Natural killer cell (primary cell): Measurements from ENCODE around the gene P2RY6. TPM values are rescaled to one million over a fixed set of nuclear protein-coding genes. Genes with fewer than 3 reads are reported as not detected.

Experiments used
- ATAC-seq, 3 donors: fragments of 150-1000 bp in 2 of 3; fragments of 200-7000 bp in 1 of 3; cut with Tn5 transposase; 1 replicate in 1 of 3; 2 replicates in 2 of 3; pipeline ENCODE4 v1.10.0; 2021; ENCODE audit warnings: mild to moderate bottlenecking in 2 of 3, moderate library complexity in 2 of 3
- DNase-seq, 2 donors: peaks; one replicate each; pipeline versions ENCODE4 v3.0.0 to v3.0.0-alpha.2; 2013 to 2021; ENCODE audit warnings: mixed read lengths in 1 of 2
- H3K27ac ChIP-seq: one replicate; pipeline ENCODE4 v1.5.1; 2013; ENCODE audit warnings: mild to moderate bottlenecking, low read length
- H3K27me3 ChIP-seq: one replicate; pipeline ENCODE4 v1.6.1; 2013; ENCODE audit warnings: low read length; ENCODE audit not compliant: control insufficient read depth, insufficient read depth
- H3K36me3 ChIP-seq: one replicate; pipeline ENCODE4 v1.6.1; 2013; ENCODE audit warnings: low read length; ENCODE audit not compliant: control insufficient read depth, insufficient read depth
- H3K4me1 ChIP-seq: one replicate; pipeline ENCODE4 v1.6.1; 2013; ENCODE audit warnings: low read length; ENCODE audit not compliant: control insufficient read depth, insufficient read depth
- H3K4me3 ChIP-seq: one replicate; pipeline ENCODE4 v1.5.1; 2013; ENCODE audit warnings: low read length
- H3K9me3 ChIP-seq: one replicate; pipeline ENCODE4 v1.6.1; 2013; ENCODE audit warnings: low read length; ENCODE audit not compliant: control insufficient read depth, insufficient read depth
- H3K27ac Mint-ChIP-seq, 2 donors: one replicate each; pipeline ENCODE4 v1.8.0; 2022; ENCODE audit warnings: mild to moderate bottlenecking in 2 of 2, mixed read lengths in 2 of 2, moderate library complexity in 1 of 2
- H3K27me3 Mint-ChIP-seq, 2 donors: one replicate each; pipeline ENCODE4 v1.8.0; 2022; ENCODE audit warnings: low read depth in 2 of 2, mixed read lengths in 2 of 2
- H3K36me3 Mint-ChIP-seq: one replicate; pipeline ENCODE4 v1.8.0; 2022; ENCODE audit warnings: mixed read lengths
- H3K4me1 Mint-ChIP-seq, 2 donors: one replicate each; pipeline ENCODE4 v1.8.0; 2022; ENCODE audit warnings: mixed read lengths in 2 of 2
- H3K4me3 Mint-ChIP-seq: one replicate; pipeline ENCODE4 v1.8.0; 2022; ENCODE audit warnings: mild to moderate bottlenecking, moderate library complexity, mixed read lengths
- H3K9me3 Mint-ChIP-seq, 2 donors: one replicate each; pipeline ENCODE4 v1.8.0; 2022; ENCODE audit warnings: mixed read lengths in 2 of 2
- WGBS: methylation state at CpG from one replicate; pipeline ENCODE4 v1.1.7; 2013; ENCODE audit warnings: missing lambda C conversion rate; ENCODE audit not compliant: insufficient coverage; 5-methylcytosine and 5-hydroxymethylcytosine counted together
- intact Hi-C: fragments of 100-400 bp; cut with micrococcal nuclease; formaldehyde crosslinking; loops from one replicate; pipeline ENCODE4 v1.14.2; 2022
- total RNA-seq, 4 donors: library from RNA; stranded (reverse); fragments of 120-200 nt in 1 of 4; gene quantifications; one replicate each; pipeline versions ENCODE4 v1.2.3 to v1.2.4, GENCODE V29; 2013 to 2022
- TF ChIP-seq, protein P1 (sequence below): fragments of 200-600 bp; IDR thresholded peaks from one replicate; pipeline ENCODE4 v1.8.0; 2022; ENCODE audit warnings: antibody characterized with exemption

P2RY6 gene
- total RNA-seq, 3 donors from 2014 or later (not counting 1 experiment from before 2014, with no cell fraction given): 0.24 to 0.40 TPM; not detected in 1

- no peak overlapping the region for H3K4me3 Mint-ChIP-seq
- H3K9me3 Mint-ChIP-seq: no peaks in the 10 kb centered on the region
- TF ChIP-seq, protein P1, sequence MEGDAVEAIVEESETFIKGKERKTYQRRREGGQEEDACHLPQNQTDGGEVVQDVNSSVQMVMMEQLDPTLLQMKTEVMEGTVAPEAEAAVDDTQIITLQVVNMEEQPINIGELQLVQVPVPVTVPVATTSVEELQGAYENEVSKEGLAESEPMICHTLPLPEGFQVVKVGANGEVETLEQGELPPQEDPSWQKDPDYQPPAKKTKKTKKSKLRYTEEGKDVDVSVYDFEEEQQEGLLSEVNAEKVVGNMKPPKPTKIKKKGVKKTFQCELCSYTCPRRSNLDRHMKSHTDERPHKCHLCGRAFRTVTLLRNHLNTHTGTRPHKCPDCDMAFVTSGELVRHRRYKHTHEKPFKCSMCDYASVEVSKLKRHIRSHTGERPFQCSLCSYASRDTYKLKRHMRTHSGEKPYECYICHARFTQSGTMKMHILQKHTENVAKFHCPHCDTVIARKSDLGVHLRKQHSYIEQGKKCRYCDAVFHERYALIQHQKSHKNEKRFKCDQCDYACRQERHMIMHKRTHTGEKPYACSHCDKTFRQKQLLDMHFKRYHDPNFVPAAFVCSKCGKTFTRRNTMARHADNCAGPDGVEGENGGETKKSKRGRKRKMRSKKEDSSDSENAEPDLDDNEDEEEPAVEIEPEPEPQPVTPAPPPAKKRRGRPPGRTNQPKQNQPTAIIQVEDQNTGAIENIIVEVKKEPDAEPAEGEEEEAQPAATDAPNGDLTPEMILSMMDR: no peak
- peak overlapping the region; percentile 75 for H3K27ac ChIP-seq
- no peaks in the 10 kb centered on the region for H3K36me3 ChIP-seq
- H3K4me1 Mint-ChIP-seq: peaks cover 7 to 15% of the 10 kb centered on the region in 2 donors
- H3K36me3 Mint-ChIP-seq: no peaks in the 10 kb centered on the region
- H3K27me3 ChIP-seq: no peaks in the 10 kb centered on the region
- no peak for DNase-seq
- intact Hi-C loops: no loop called here
- 47% methylated on average over 5 of the region's 5 CpGs for WGBS
- peaks cover 0 to 5% of the 10 kb centered on the region in 2 donors for H3K27me3 Mint-ChIP-seq
- no peak for ATAC-seq
- H3K4me1 ChIP-seq: peaks cover 28% of the 10 kb centered on the region
- peak overlapping the region in 1 of 2 donors; percentile 93 for H3K27ac Mint-ChIP-seq
- H3K4me3 ChIP-seq: no peak overlapping the region
- no peaks in the 10 kb centered on the region for H3K9me3 ChIP-seq
Observed at GRCh38 chr11:73288192-73288872, 16.2 kb downstream of the P2RY6 start.

DNA sequence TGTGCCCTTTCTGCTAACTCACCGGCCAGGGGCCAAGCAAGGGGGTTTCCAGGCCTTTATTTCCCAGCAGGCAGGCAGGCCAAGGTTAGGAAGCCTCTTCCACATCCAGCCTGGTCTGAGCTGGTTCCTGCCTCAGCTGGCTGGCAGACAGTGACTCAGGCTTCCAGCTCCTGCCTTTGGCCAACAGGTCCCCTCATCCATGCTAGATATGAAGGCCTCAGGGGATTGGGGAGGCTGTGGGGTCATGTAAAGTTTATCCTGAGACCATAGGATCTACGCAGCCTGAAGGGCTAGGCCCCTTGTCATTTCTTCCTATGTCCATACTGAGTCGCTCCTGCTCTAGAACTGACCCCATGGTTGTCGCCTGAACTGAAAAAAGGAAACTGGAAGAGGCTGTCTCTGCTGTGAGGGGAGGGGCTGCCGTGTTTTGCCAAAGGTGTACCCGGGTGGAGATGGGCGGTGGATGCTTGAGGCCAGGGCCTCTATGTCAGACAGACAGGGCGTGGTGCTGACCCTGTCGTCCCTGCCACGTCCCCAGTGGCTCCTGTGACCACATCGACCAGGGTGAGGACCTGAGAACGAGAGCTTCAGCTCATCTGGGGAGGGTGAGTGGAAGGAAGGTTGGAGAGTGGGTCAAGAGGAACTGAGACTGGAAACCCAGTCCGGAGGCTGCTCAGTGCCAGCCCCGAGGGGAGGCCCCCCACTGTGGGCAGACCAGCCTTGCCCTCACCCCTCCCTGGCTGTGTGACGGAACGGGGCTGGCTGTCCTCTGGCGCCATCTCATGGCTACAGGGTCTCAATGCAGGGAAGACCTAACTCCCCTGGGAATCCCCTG is 17.0 kb downstream of the P2RY6 start:
- DNase-seq (peak; percentile 59 to 74), ATAC-seq (peak; percentile 89 to 95 (median 90))
- intact Hi-C loops: no loop called here
- Histone ChIP-seq H3K4me1 (peaks cover 27% of the 10 kb centered on the region), H3K27me3 (no peaks in the 10 kb centered on the region), H3K36me3 (no peaks in the 10 kb centered on the region), H3K4me3 (no peak overlapping the region), H3K9me3 (no peaks in the 10 kb centered on the region), H3K27ac (peak overlapping the region; percentile 75)
- H3K27ac Mint-ChIP-seq: peak overlapping the region in 1 of 2 donors; percentile 93
- TF ChIP-seq, protein P1: peak; percentile 78
- H3K36me3 Mint-ChIP-seq: no peaks in the 10 kb centered on the region
- H3K27me3 Mint-ChIP-seq: peaks cover 0 to 5% of the 10 kb centered on the region in 2 donors
- H3K9me3 Mint-ChIP-seq: no peaks in the 10 kb centered on the region
- H3K4me3 Mint-ChIP-seq: peak overlapping the region; percentile 58
- H3K4me1 Mint-ChIP-seq: peaks cover 7 to 10% of the 10 kb centered on the region in 2 donors
- WGBS: 20% methylated on average over 17 of the region's 17 CpGs

DNA sequence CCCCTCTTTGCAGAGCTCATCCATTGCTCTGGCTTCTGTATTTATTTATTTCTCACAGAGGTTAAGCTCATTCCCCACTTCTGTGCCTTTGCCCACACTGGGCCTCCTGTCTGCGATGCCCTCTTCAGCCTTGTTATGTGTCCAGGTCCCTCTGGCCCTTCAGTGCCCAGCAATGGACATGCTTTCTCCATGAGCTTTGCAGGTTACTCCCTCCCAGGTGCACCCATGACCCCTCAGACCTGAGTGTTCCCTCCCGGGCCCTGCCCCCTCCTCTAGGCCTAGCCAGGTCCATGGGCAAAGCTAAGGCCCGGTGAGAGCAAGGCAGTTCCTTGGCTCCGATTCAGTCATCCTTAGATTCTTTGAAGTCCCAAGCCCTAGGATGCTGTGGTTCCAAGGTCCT is 18.4 kb downstream of the P2RY6 start:
- TF ChIP-seq, protein P1: no peak
- Mint-ChIP-seq H3K4me3 (no peak overlapping the region), H3K36me3 (no peaks in the 10 kb centered on the region), H3K9me3 (no peaks in the 10 kb centered on the region), H3K27ac (peak overlapping the region in 1 of 2 donors; percentile 93), H3K4me1 (peaks cover 7 to 14% of the 10 kb centered on the region in 2 donors), H3K27me3 (peaks cover 0 to 5% of the 10 kb centered on the region in 2 donors)
- no peak for ATAC-seq
- intact Hi-C loops: no loop called here
- DNase-seq: no peak
- Histone ChIP-seq H3K36me3 (no peaks in the 10 kb centered on the region), H3K4me1 (peaks cover 30% of the 10 kb centered on the region), H3K27ac (no peak overlapping the region), H3K4me3 (no peak overlapping the region), H3K9me3 (no peaks in the 10 kb centered on the region), H3K27me3 (no peaks in the 10 kb centered on the region)
- 97% methylated on average over 4 of the region's 4 CpGs for WGBS
